Measurements from ENCODE around the gene BANF2.
"Not testable (repeated sequence)": the region's sequence is repeated elsewhere in the genome, so short reads cannot be mapped to it uniquely, and the experiment has no call there.

The BANF2 gene
- 0 to 0.66 (median 0) reads per million in 17 experiments for total RNA-seq

DNA sequence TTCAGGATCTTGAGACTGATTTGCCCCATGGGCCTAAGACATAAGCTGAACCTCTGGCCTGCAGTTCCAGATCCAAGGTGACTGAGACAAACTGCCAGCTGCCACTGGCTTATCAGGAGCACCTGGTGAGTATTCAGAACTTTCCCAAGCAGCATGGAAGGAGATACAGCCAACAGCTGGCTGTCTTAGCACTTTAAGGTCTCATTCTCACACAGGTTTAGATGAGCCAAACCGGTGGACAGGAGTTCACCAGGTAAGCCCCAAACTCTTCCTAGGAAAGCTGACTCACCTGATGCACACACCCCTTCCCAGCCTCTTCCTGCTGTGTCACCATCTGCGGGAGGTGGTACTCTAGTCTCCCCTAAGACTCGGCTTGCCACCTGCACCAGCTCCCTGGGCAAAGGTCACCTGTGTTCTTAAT lies at the start of gene BANF2:
TSS of gene BANF2 (plus strand) at position 36 of the 421 bp plus-strand sequence. CDS start 25,060 bp downstream, outside the sequence.
- DNase-seq: no peak

DNA sequence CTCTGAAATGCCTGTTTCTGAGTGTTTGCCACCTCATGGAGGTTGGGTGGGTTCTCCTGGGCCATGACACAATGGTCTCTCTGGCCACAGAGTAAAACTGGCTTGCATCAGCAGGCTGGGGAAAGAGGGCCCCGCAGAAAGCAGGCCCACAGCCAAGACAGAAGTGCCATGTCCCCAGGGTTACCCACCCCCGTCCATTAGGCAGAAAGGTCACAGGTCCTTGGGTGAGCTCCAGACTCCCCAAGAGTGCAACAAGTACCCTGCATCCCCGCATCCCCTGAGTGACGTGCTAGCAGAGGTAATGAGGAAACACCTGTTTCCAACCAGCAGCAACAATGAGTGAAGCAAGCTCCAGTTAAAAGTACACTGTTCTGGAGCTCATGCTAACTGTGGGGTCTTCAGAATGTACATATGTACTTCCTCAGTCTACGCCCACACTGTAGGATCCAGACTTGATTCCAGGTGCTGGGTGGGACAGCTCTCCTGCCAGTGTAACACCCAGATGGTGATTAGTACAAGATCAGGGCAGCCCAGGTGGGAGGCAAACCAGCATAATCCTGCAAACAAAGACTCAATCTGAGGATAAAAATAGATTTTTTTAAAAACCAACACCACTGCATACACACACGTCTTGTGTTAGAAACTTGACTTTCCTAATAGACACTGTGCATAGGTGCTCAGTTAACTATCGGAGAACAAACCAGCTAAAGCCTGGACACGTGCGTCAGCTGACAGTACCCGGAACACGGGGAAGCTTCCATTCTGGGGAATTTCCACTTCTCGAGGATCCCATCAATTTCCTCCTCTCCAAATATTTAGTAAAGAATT lies 49.3 kb upstream of the BANF2 start:
- peak; percentile 13 to 52 (median 41) for DNase-seq

DNA sequence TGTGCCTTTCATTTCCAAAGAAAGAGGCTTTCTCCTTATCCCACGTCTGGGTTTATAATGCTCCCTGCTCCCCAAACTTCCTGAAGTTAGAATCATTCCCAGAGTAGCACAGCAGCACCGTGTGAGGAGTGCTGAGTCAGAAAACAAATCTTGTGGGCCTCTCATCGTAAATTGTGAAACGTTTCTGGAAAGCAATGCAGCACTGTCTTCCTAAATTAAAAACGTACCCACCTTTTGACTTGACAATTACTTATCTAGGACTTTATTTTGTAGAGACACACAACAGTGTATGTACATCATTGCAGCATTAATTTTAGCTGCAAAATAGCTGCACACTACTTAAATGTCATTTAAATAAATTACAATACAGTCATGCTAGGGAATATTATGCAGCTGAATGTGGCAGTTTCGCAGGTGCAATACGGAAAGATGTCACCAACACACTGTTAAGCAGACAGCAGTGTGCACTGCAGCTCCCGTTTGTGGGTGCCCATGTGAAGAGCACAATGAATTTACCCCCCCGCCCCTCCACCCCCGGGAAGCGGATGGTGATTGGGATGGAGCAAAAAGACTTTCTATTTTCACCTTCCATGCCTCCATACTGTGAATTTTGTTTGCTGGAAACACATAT lies 48.5 kb upstream of the BANF2 start:
- peak in 1 of 4 experiments; percentile 23 for DNase-seq

DNA sequence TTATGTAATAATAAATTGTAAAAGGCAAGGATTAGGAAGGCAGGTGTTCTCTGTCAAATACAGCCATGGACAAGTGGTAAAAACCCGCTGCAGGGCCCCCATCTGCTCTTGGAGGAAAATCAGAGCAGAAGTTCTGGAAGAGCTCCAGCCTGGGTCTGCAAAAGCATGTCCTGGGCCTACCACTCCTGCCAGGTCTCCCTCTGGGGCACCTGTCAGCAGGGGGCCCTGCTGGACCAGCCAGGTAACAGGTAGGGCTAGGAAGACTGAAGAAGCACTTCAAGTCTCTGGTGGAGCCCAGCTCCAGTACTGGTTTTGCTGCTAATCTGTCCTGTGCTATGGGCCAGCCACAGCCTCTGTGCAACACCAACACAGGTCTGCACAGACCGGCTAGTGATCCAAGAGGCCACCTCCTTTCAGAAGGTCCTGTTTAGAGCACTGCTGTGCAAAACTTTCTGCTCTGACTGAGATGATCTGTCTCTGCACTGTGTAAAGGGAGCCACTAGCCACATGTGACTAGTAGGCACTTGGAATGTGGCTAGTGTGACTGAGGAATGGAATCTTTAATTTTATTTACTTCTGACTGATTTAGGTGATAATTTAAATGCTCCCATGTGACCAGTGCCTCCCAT lies 47.9 kb upstream of the BANF2 start:
- DNase-seq: no peak

DNA sequence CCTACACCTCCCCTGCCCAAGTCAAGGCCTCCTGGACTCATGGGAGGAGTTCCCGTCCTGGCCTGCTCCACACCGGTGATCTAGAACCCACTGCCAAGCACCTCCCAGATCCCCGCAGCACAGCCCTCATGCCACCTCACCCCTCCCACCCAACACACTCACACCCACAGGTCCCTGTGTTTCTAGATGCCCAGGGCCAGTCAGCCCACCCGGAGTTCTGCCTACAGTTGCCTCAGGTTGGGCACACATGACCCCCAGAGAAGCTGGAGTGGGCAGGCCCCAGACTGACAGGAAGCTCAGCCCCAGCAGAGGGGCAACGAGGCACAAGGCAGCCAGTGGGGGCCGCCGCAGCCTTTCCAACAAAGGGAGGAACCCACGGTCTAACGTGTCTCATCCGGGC lies 47.4 kb upstream of the BANF2 start:
- no peak for DNase-seq

DNA sequence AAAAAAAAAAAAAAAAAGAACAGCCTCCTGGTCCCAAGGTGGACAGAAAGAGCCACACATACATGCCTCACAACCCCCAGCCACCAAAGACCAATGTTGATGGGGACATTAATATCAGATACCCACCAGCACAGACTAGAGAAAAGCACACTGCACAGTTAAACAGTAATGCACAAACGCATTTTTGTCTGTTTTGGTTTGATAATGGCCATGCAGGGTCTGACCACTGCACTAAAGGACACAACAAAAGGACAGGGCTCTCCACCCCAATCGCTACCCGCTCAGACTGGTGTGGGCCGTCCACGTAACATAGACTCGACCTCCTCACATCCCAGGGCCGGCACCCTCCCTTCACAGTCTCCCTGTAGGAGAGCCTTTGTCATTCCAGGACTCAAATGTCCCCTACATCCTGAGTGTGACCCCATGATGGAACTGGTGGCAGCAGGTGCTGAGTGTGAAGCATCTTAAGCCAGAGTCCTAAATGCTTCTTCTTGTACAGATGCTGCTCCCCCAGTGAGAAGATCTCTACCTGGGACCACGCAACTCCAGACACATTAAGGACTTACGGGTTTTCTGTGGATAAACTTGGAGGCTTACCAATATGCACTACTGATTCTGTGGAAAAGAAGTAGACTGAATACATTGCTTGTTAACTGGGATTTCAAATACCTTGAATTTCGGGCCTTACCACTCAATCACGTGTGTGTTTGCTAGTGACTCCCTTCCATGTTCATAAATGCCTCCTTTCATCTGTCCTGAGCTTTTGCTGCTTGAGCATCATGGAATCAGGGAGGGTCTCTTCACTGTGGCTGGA lies 45.7 kb upstream of the BANF2 start:
- no peak for DNase-seq

DNA sequence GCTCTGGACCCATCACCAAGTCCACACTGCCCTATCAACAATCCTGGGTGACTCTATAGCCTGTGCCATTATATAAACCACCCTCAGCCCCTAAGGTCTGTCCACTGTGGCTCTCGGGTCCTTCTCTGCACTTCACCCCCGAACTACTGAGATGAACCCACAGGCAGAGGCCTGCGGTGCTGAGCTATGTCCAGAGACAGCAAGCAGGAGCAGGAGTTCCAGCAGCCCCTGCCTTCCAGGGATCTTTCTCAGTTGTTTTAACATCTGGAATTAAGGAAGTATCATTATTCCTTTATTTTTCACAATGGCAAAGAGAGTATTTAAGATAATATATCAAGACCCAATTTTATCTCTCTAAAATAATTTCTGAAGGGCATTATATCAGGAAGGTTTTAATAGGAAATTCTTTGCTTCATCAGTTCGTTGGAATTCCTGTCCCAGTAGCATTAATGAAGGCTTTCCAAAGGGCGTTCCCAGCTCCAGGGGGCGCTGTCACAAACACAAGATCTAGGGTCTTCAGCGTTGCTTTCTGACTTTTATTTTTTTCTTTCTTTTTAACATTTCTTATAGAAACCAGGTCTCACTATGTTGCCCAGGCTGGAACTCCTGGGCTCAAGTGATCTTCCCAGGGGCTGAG lies 45.0 kb upstream of the BANF2 start:
- peak; percentile 22 to 66 (median 35) for DNase-seq

DNA sequence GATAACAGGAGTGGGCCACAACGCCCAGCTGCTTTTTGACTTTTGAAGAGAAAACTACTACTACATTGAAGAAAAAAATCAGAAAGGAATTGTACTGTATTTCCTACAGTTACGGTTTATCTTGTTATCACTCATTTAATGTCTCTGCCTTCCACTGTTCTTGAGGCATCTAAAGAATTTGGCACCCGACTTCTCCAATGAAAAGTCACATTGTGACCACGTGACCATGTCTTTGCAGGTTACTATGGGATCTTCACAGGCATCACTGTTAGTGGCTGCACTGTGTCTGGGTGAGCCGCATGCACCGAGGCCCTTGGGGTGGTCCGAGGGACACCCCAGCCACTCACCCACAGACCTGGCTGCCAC lies 44.5 kb upstream of the BANF2 start:
- DNase-seq: no peak

DNA sequence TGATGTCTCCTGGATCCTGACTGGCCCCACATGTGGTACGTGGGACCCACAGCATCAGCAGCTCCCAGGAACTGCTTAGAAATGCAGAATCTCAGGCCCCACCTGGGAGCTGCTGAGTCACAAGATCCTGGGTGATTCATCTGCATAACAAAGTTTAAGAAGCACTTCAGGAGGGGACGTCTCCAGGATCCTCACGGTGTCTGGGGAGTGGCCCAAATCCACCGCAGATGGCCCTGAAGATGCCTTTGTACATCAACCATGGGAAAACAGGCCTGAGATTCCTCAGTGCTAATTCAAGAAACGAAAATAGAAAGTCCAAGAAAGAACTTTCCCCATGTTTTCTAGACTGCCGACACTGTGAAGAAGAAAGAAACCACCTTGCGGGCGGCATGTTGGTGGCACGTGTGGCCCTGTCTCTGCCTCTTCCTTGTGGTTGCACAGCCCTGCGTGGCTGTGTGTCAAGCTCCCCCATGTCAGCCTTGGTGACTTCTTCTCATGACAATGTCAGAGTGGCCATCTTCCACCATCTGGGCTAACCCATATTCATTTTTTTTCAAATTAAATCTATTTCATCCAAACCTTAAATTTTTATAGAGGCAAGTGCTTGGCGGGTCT lies 43.8 kb upstream of the BANF2 start:
- no peak for DNase-seq

DNA sequence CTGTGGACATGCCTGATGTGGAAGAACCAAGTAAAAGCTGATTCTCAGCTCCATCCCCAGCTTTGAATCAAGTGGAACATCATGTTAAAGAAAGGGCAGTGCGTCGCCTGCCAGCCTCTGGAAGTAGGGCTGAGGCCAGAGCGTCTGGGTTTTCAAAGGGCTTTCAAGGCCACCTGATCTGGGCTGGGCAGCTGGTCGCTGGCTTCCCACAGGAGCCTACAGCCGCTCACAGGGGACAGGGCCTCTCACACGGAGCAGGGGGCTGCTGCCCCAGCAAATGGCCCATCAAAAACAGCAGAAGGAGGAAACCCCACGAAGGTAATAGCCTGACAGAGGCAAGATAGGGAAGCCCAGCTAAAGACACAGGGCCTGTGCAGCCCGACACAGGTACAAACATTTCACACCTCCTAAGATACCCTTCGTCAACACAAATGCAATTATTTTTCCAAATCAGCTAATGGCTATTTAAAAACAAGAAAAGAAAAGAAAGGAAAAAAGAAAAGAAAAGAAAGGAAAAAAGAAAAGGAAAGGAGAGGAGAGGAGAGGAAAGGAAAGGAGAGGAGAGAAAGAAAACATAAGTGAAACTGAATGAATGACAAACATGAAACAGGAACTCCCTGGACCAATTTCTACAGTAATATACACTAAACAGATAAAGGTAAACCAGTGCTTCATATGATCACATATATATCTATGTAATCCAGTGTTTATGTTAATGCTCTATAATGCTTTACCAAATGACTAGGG lies 42.5 kb upstream of the BANF2 start:
- DNase-seq: no peak

DNA sequence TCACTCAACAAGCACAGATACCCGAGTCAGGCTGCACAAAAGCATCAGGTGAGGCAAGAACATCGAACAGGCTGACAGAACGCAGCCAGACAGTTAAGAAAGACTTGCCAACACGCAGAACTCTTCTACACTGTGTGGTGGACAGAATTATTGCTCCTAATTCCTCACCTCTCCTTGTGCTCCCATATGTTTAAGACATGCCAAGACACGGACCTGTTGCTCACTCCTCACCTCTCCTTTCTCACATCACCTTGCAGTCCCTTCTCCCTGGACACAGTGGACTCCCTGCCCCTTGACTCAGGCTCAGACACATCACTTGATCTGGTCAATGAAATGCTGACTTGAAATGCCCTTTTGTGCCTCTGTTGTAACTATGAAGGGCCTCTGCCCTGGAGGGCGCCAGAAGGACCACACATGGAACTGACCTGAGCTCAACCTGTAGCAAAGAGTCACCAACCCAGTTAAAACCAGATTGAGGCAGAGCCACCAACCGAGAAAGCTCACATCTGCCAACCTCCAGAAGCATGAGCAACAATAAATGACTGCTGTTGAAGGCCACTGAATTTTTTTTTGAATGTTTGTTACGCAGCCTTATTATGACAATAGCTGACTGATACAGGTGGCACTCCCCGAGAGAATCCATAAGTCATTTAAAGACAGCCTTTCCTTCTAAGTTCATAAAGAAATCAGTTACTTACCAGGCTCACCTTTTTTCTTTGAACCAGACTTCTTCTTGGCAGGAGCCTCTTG lies 41.7 kb upstream of the BANF2 start:
- DNase-seq: no peak

DNA sequence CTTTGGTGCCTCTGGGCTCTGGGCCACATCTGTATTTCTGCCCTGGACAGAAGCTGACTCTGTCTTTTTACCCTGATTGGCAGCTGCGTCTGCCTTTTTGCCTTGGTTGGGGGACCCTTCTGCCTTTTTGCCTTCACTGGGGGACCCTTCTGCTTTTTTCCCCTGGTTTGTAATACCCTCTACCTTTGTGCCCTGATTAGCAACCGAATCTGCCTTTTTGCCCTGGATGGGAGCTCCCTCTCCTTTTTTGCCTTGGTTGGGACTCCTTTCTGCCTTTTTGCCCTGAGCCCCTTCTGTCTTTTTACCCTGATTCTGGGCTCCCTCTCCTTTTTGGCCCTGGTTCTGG lies 41.1 kb upstream of the BANF2 start:
- no peak for DNase-seq

DNA sequence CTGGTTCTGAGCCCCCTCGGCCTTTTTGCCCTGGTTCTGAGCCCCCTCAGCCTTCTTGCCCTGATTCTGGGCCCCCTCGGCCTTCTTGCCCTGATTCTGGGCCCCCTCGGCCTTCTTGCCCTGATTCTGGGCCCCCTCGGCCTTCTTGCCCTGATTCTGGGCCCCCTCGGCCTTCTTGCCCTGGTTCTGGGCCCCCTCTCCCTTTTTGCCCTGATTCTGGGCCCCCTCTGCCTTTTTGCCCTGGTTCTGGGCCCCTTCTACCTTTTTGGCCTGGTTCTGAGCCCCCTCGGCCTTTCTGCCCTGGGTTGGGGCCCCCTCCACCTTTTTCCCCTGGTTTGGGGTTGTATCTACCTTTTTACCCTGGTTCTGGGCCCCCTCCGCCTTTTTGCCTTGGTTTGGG lies 40.4 kb upstream of the BANF2 start:
- DNase-seq: not testable (repeated sequence)

DNA sequence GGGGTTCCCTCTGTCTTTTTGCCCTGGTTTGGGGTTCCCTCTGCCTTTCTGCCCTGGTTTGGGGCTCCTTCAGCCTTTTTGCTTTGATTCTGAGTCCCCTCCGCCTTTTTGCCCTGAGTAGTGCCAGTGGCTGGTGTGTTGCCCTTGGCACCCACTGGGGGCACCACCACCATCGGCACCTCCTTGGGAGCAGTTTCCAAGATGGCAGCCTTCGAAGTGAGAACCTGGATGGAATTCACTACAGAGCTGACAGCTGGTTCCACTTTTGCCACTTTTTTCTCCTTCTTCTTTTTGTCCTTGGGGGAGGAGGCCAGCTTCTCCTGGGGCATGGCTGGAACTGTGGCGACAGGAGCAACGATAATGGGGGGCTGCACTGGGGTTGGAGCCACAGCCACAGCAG lies 40.0 kb upstream of the BANF2 start:
- DNase-seq: no peak

DNA sequence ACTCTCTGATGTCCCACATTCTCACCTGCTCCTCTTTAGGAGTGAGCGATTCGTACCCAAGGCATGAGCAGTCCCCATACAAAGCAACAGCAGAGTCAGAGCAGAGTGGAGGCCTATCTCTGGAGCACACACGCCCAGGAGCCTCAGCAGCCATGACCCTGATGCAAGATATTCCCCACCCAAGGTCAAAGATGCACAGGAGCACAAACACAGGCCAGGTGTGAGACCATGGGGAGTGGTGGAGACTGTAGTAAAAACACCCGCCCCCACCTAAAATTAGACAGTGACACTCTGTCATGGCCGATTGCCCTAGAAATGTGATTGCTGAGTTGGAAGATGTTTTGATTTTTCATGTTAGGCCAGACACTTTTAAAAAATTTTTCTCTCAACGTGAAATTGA lies 39.1 kb upstream of the BANF2 start:
- DNase-seq: no peak

DNA sequence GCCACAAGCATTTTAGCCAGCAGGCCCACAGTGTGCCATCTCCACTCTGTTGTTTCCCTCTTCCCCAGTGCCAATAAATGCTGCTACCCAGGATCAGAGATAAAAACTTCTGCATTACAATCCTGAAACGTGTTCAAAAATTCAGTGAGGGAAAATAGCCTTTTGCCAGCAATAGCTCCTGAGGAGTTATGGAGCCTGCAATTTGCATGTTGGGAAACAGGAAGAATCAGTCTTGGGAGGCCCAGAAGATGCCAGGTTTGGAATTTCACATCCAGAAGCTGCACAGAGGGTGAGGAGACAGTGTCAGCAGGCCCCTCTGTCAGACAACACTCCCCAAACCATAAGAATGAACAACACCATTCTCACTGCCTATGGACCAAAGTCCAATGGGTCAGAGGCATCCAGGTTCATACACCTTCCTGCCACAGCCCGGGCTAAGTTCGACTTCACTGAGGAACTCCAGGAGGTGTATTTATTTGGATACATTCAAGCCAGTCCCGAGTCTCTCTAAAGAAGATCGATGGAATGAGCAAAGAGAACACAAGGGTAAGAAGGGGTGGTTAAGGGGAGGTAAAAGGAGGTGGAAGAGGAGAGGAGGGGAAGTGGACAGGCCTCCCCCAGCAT lies 38.5 kb upstream of the BANF2 start:
- no peak for DNase-seq

DNA sequence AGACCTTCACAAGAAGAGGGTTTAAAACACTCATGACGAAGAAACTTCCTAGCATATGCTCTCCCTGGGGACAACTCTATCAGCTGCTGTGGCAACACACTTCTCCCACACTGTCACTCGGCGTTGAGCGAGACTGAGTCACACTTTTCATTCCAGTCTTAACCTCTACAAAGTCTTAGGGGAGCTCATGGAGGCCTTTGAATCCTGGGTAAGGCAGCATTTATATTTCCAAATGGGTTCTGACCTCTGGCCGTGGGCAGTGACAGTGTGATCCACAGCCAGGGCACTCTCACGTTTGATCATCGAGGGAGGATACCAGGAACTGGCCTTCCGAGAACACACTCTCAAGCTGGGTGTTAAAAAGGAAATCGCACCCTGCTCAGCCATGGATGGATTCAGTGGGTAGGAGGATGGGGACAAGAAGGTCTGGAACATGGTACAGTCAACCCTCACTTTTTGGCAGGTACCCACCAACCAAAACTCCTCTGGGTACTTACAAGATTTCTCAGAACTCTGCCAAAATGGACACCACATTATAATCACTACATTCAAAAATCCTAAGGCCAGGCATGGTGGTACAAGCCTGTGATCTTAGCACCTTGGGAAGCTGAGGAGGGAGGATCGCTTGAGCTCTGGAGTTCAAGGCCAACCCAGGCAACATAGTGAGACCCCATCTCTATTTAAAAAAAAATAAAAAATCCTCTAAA lies 37.3 kb upstream of the BANF2 start:
- DNase-seq: peak; percentile 70 to 86 (median 80)

DNA sequence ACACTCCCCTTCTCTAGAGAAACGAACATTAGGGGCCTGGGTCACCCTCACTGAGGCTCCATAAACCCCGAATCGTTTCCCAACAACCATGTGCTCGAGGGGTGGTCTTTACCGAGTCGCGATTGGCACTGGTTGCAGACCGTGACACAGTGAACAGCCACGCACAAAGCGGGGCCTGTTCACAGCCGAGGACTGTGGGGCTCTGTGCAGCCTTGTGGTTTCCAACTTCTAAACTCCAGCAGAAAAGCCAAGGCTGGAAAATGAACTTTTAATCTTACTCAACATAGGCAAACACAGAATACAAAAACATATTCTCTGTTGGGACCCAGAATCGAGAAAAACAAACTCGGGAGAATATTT lies 36.7 kb upstream of the BANF2 start:
- DNase-seq: no peak

DNA sequence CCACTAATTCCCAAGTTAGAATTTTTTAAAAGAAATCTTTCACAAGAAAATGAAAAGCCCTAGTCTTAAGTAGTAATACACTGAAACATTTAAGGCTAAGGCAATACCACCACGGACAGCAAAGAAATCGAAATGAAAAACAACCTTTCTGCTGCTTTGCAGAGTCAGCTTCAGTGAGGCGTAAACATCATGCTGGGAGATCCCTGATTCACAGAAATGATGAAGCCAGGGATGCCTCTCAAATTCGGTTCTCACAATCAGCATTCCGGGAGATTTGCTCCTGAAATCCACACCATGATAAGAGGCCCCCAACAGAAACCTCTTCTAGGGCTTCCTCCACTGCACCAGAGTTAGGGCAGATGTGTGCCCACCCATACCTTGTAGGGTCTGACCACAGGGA lies 36.3 kb upstream of the BANF2 start:
- no peak for DNase-seq
